ENCODE data around the gene PRDM11. TPM values are rescaled to one million over a fixed set of nuclear protein-coding genes. Genes with fewer than 3 reads are reported as not detected.

The PRDM11 gene
- total and polyA plus RNA-seq, 2 donors from 2014 or later = 2.9 to 22.5 TPM

DNA sequence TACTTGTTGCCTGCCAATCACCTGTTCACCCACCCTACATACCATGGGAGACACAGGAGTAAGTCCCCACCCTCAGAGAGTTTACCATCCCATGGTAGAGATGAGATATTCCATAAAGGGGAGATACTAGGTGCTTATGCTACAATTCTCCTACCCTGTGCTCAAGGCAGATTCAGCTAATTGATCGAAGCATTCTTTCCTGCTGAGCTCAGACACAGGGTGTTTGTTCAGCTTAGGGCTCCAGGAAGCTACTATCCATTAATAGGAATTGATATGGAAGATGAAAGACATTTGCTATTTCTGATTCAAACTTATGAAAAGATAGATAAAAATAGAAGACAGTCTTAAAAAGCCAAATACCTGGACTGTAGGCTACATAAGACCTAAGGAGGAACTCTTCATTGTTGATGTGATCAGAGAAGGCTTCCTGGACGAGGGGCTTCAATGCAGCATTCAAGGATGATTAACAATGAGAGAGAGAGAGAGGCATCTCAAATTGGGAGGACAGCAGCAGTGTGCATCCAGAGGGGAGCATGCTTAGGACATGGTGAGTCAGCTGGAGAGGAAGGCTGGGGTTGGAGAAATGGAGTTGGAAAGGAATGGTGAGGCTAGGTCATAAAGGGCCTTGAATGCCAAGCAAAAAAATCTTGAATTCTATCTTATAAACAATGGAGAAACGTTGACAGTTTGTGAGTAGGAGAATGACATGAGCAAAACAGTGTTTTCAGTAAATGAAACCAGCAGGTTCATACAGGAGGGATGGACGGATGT, 124.7 kb downstream of the PRDM11 start:
- H3K36me3 ChIP-seq (ENCODE audit: control insufficient read depth in 2 of 3, insufficient read depth in 3 of 3, low read length in 3 of 3) = no peaks in the 10 kb centered on the region
- H3K9ac ChIP-seq (ENCODE audit: low read length in 3 of 3) = no peak overlapping the region
- no peaks in the 10 kb centered on the region for H3K9me3 ChIP-seq (ENCODE audit: control insufficient read depth in 2 of 3, insufficient read depth in 1 of 3, low read length in 3 of 3)
- intact Hi-C loops (cut with DNase I) = no loop called here
- H3K27me3 ChIP-seq (ENCODE audit: control insufficient read depth, insufficient read depth, low read length) = no peaks in the 10 kb centered on the region
- DNase-seq (no peak), FAIRE-seq (no peak)
- H3K4me1 ChIP-seq (ENCODE audit: control insufficient read depth in 2 of 3, insufficient read depth in 2 of 3, low read depth in 1 of 3, low read length in 3 of 3) = peaks cover 0 to 9% (median 5%) of the 10 kb centered on the region in 3 donors
- no peak overlapping the region for H3K4me3 ChIP-seq (ENCODE audit: low read length in 3 of 3)
- TF ChIP-seq, protein P1, sequence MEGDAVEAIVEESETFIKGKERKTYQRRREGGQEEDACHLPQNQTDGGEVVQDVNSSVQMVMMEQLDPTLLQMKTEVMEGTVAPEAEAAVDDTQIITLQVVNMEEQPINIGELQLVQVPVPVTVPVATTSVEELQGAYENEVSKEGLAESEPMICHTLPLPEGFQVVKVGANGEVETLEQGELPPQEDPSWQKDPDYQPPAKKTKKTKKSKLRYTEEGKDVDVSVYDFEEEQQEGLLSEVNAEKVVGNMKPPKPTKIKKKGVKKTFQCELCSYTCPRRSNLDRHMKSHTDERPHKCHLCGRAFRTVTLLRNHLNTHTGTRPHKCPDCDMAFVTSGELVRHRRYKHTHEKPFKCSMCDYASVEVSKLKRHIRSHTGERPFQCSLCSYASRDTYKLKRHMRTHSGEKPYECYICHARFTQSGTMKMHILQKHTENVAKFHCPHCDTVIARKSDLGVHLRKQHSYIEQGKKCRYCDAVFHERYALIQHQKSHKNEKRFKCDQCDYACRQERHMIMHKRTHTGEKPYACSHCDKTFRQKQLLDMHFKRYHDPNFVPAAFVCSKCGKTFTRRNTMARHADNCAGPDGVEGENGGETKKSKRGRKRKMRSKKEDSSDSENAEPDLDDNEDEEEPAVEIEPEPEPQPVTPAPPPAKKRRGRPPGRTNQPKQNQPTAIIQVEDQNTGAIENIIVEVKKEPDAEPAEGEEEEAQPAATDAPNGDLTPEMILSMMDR (IDR thresholded peaks at IDR 0.05; ENCODE audit: borderline replicate concordance, extremely low read depth, insufficient read depth) = no peak
- H3K27ac ChIP-seq (ENCODE audit: low read depth in 2 of 2, low read length in 2 of 2) = no peak overlapping the region

DNA sequence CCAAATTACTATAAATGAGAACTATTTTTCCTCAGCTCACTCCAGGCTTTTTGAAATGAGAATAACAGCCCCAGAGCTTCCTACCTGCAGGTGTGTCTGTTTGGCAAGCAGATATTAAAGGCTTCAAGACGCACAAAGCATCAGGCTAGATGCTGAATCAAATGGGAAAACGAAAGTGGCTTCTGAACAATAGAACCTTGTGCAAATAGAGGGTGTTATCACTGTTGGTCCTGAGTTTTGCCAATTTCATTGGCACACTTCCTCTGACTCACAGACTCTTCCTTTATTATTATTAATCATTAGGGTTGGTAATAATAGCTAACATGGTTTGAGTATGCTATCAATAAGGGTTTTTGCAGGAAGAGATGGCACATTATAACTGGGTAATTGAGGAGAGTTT, 126.3 kb downstream of the PRDM11 start:
- Histone ChIP-seq H3K4me3 (ENCODE audit: low read length in 3 of 3) (no peak overlapping the region), H3K9me3 (ENCODE audit: control insufficient read depth in 2 of 3, insufficient read depth in 1 of 3, low read length in 3 of 3) (no peaks in the 10 kb centered on the region), H3K9ac (ENCODE audit: low read length in 3 of 3) (no peak overlapping the region), H3K36me3 (ENCODE audit: control insufficient read depth in 2 of 3, insufficient read depth in 3 of 3, low read length in 3 of 3) (no peaks in the 10 kb centered on the region), H3K27me3 (ENCODE audit: control insufficient read depth, insufficient read depth, low read length) (no peaks in the 10 kb centered on the region), H3K27ac (ENCODE audit: low read depth in 2 of 2, low read length in 2 of 2) (no peak overlapping the region), H3K4me1 (ENCODE audit: control insufficient read depth in 2 of 3, insufficient read depth in 2 of 3, low read depth in 1 of 3, low read length in 3 of 3) (no peaks in the 10 kb centered on the region)
- intact Hi-C loops (cut with DNase I) = no loop called here
- no peak for DNase-seq
- FAIRE-seq = no peak
- TF ChIP-seq, protein P1 (IDR thresholded peaks at IDR 0.05; ENCODE audit: borderline replicate concordance, extremely low read depth, insufficient read depth) = no peak

DNA sequence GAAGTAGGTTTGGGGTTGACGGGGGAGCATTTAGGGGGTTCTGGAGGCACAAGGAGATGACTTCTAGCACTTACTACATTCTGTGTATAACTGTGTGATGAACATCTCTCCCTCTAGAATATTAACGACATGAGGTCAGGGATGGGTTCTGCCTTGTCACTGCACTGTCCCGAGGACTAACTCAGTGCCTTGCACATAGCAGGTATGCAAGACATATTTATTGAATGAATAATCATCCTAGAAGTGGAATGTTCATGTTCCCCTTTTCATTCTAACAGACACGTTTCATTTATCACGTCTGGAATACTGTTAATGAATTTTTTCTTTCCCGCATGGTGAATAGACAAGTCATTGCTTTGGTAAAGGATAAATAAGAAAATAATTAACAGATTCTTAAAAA, 127.1 kb downstream of the PRDM11 start:
- no peaks in the 10 kb centered on the region for H3K9me3 ChIP-seq (ENCODE audit: control insufficient read depth in 2 of 3, insufficient read depth in 1 of 3, low read length in 3 of 3)
- intact Hi-C loops (cut with DNase I) = no loop called here
- no peak overlapping the region for H3K9ac ChIP-seq (ENCODE audit: low read length in 3 of 3)
- TF ChIP-seq, protein P1 (IDR thresholded peaks at IDR 0.05; ENCODE audit: borderline replicate concordance, extremely low read depth, insufficient read depth) = no peak
- no peaks in the 10 kb centered on the region for H3K4me1 ChIP-seq (ENCODE audit: control insufficient read depth in 2 of 3, insufficient read depth in 2 of 3, low read depth in 1 of 3, low read length in 3 of 3)
- no peaks in the 10 kb centered on the region for H3K36me3 ChIP-seq (ENCODE audit: control insufficient read depth in 2 of 3, insufficient read depth in 3 of 3, low read length in 3 of 3)
- H3K4me3 ChIP-seq (ENCODE audit: low read length in 3 of 3) = no peak overlapping the region
- FAIRE-seq = no peak
- H3K27ac ChIP-seq (ENCODE audit: low read depth in 2 of 2, low read length in 2 of 2) = no peak overlapping the region
- H3K27me3 ChIP-seq (ENCODE audit: control insufficient read depth, insufficient read depth, low read length) = no peaks in the 10 kb centered on the region
- no peak for DNase-seq
